IMR-90 (cell line): Measurements from ENCODE around the gene NLGN1. TPM values are rescaled to one million over a fixed set of nuclear protein-coding genes. Genes with fewer than 3 reads are reported as not detected.

Experiments used
- ATAC-seq: fragments of 200-7000 bp; cut with Tn5 transposase; 2 replicates; pipeline ENCODE4 v1.9.1; 2020; ENCODE audit warnings: low read depth, mild to moderate bottlenecking, moderate library complexity
- BruUV-seq: library from RNA; stranded (reverse); fragments of 400-500 nt; replicated peaks from 2 replicates; lab custom pipeline; 2021; lab: Mats Ljungman, UMichigan
- CTCF ChIA-PET: fragments of 300-600 bp; formaldehyde crosslinking; extraction: SDS; loops from one replicate; lab custom pipeline; 2021; ENCODE audit warnings: antibody characterized with exemption; lab: Yijun Ruan, JAX
- POLR2A ChIA-PET: fragments of 300-600 bp; sonication (Branson Sonifier 250); formaldehyde crosslinking; loops from one replicate; lab custom pipeline; 2022; ENCODE audit warnings: antibody characterized with exemption; ENCODE audit not compliant: unreplicated experiment; lab: Charles Lee
- DNase-seq: peaks from one replicate; pipeline ENCODE4 v3.0.0; 2013
- H2AFZ ChIP-seq: replicated peaks from 2 replicates; pipeline ENCODE3; 2013; ENCODE audit warnings: low read length, mild to moderate bottlenecking; ENCODE audit not compliant: poor library complexity
- H2AK5ac ChIP-seq: 2 replicates; pipeline ENCODE4 v1.6.1; 2013; ENCODE audit warnings: low read depth, low read length, inconsistent platforms
- H2AK9ac ChIP-seq: replicated peaks from 2 replicates; pipeline ENCODE3; 2013; ENCODE audit warnings: mild to moderate bottlenecking, low read depth, low read length, moderate library complexity; ENCODE audit not compliant: poor library complexity
- H2BK120ac ChIP-seq: 2 replicates; pipeline ENCODE4 v1.6.1; 2013; ENCODE audit warnings: low read depth, low read length, inconsistent platforms
- H2BK15ac ChIP-seq: 3 replicates; pipeline ENCODE4 v1.6.1; 2013; ENCODE audit warnings: low read depth, low read length, inconsistent platforms
- H2BK20ac ChIP-seq: 2 replicates; pipeline ENCODE4 v1.6.1; 2013; ENCODE audit warnings: low read depth, mild to moderate bottlenecking, inconsistent platforms, low read length, moderate library complexity
- H2BK5ac ChIP-seq: 2 replicates; pipeline ENCODE4 v1.6.1; 2013; ENCODE audit warnings: mild to moderate bottlenecking, low read depth, low read length, inconsistent platforms; ENCODE audit not compliant: poor library complexity, severe bottlenecking
- H3K14ac ChIP-seq: replicated peaks from 2 replicates; pipeline ENCODE4 v1.6.1; 2013; ENCODE audit warnings: low read depth, low read length, inconsistent platforms
- H3K18ac ChIP-seq: 2 replicates; pipeline ENCODE4 v1.6.1; 2013; ENCODE audit warnings: low read depth, low read length, control low read depth
- H3K23ac ChIP-seq: 2 replicates; pipeline ENCODE4 v1.6.1; 2013; ENCODE audit warnings: low read depth, low read length, inconsistent platforms
- H3K27ac ChIP-seq: 2 replicates; pipeline ENCODE4 v1.5.1; 2013; ENCODE audit warnings: mild to moderate bottlenecking, control low read depth, low read length; ENCODE audit not compliant: insufficient read depth
- H3K27me3 ChIP-seq: 2 replicates; pipeline ENCODE4 v1.6.1; 2013; ENCODE audit warnings: low read length; ENCODE audit not compliant: control insufficient read depth, insufficient read depth
- H3K36me3 ChIP-seq: 2 replicates; pipeline ENCODE4 v1.6.1; 2013; ENCODE audit warnings: low read length, mixed read lengths; ENCODE audit not compliant: control insufficient read depth, insufficient read depth
- H3K4ac ChIP-seq: 2 replicates; pipeline ENCODE4 v1.6.1; 2013; ENCODE audit warnings: low read depth, low read length, inconsistent platforms
- H3K4me1 ChIP-seq: 2 replicates; pipeline ENCODE4 v1.6.1; 2013; ENCODE audit warnings: low read length, mixed read lengths; ENCODE audit not compliant: control insufficient read depth, insufficient read depth
- H3K4me2 ChIP-seq: 2 replicates; pipeline ENCODE4 v1.6.1; 2013; ENCODE audit warnings: low read depth, mild to moderate bottlenecking, control low read depth, low read length, moderate library complexity
- H3K4me3 ChIP-seq: 2 replicates; pipeline ENCODE4 v1.5.1; 2013; ENCODE audit warnings: low read depth, mild to moderate bottlenecking, control low read depth, low read length, moderate library complexity; ENCODE audit not compliant: insufficient read depth
- H3K56ac ChIP-seq: 2 replicates; pipeline ENCODE4 v1.6.1; 2013; ENCODE audit warnings: low read length, inconsistent platforms; ENCODE audit not compliant: insufficient read depth; ENCODE audit errors: extremely low read depth
- H3K79me1 ChIP-seq, 2 experiments: 2 replicates each; pipeline ENCODE4 v1.6.1; 2013; ENCODE audit warnings: low read length in 2 of 2, inconsistent platforms in 1 of 2, low read depth in 1 of 2
- H3K9ac ChIP-seq: 2 replicates; pipeline ENCODE4 v1.6.1; 2013; ENCODE audit warnings: low read depth, low read length, control low read depth
- H3K9me1 ChIP-seq: 2 replicates; pipeline ENCODE4 v1.6.1; 2013; ENCODE audit warnings: low read length, inconsistent platforms; ENCODE audit not compliant: insufficient read depth
- H3K9me3 ChIP-seq: 2 replicates; pipeline ENCODE4 v1.6.1; 2013; ENCODE audit warnings: low read length; ENCODE audit not compliant: control insufficient read depth, insufficient read depth
- H4K20me1 ChIP-seq: 2 replicates; pipeline ENCODE4 v1.6.1; 2013; ENCODE audit warnings: low read length, inconsistent platforms; ENCODE audit not compliant: insufficient read depth
- H4K5ac ChIP-seq: 2 replicates; pipeline ENCODE4 v1.6.1; 2013; ENCODE audit warnings: mild to moderate bottlenecking, low read depth, low read length, control low read depth
- H4K8ac ChIP-seq, 2 experiments: 2 replicates each; pipeline ENCODE4 v1.6.1; 2013; ENCODE audit warnings: low read depth in 2 of 2, low read length in 2 of 2, control low read depth in 1 of 2, inconsistent platforms in 1 of 2
- H4K91ac ChIP-seq: 2 replicates; pipeline ENCODE4 v1.6.1; 2013; ENCODE audit warnings: low read depth, low read length, inconsistent platforms; ENCODE audit not compliant: insufficient read depth
- MAFK ChIP-seq: IDR thresholded peaks from 2 replicates; pipeline ENCODE4 v1.6.1; 2012; ENCODE audit warnings: low read depth, low read length, improper control_type of control experiment
- RAD21 ChIP-seq: IDR thresholded peaks from 2 replicates; pipeline ENCODE4 v1.6.1; 2012; ENCODE audit warnings: low read length, improper control_type of control experiment
- dilution Hi-C: fragments of 300-500 bp; cut with HindIII; formaldehyde crosslinking; loops from one replicate; pipeline ENCODE4 v1.14.3; 2018; ENCODE audit warnings: low sequenced_read_pairs; ENCODE audit not compliant: unreplicated experiment
- in situ Hi-C: fragments of 300-500 bp; cut with MboI; formaldehyde crosslinking; loops from 3 replicates; pipeline ENCODE4 v1.14.3; 2019; ENCODE audit warnings: low sequenced_read_pairs, inconsistent platforms, mixed read lengths
- intact Hi-C: fragments of 100-400 bp; cut with micrococcal nuclease; formaldehyde crosslinking; loops from 2 replicates; pipeline ENCODE4 v1.10.0; 2022
- polyA plus RNA-seq, 3 experiments: library from polyadenylated mRNA; depleted of rRNA; stranded (reverse); fragments of >200 nt; gene quantifications; 2 replicates each; pipeline ENCODE4 v1.2.3, GENCODE V29; 2012; ENCODE audit warnings: low replicate concordance in 1 of 3
- total RNA-seq: library from RNA; depleted of rRNA; stranded (reverse); fragments of >200 nt; gene quantifications from 2 replicates; pipeline ENCODE4 v1.2.3, GENCODE V29; 2012

Gene NLGN1
- total and polyA plus RNA-seq, 2 of the 4 experiments (the other 2 are of a cell fraction): 1.8 to 12.5 TPM

DNA sequence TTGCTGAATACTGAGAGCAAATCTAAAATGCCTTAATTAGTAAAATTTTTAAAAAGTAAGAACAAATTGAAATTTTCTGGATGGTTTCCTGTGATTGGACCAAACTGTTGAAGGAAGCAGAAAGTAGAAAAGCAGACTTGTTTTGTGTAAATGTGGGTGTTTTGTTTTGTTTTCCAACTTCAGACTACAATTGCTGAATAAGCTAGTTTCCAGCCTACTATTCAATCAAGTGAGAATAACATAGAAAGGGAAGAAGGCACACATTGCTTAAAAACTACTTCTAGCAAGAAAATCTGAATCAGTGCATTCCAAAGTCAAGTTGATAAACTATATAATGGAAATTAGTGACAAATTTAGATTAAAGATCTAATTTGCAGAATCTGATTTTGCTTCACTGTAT, 519.3 kb downstream of the NLGN1 start:
- TF ChIP-seq MAFK: peak; percentile 38
- TF ChIP-seq RAD21: no peak
- intact Hi-C loops: no loop called here
- Histone ChIP-seq H3K9ac (no peak overlapping the region), H3K23ac (no peak overlapping the region), H2AFZ (no peak overlapping the region), H2BK15ac (no peak overlapping the region), H3K27ac (no peak overlapping the region), H4K20me1 (no peaks in the 10 kb centered on the region), H3K18ac (no peak overlapping the region), H3K9me1 (0 out of 2 replicates have a peak, but pooled peaks cover 3% of the 10 kb centered on the region), H3K4me1 (no peaks in the 10 kb centered on the region), H3K27me3 (no peaks in the 10 kb centered on the region), H3K9me3 (no peaks in the 10 kb centered on the region), H2AK5ac (no peak overlapping the region), H3K79me1 (no peaks in the 10 kb centered on the region), H3K4me3 (no peak overlapping the region), H4K5ac (no peak overlapping the region), H4K8ac (no peak overlapping the region), H2BK120ac (no peak overlapping the region), H3K4ac (no peak overlapping the region), H3K4me2 (no peak overlapping the region), H2AK9ac (no peak overlapping the region), H2BK20ac (no peak overlapping the region), H3K56ac (no peak overlapping the region), H4K91ac (no peak overlapping the region), H2BK5ac (no peak overlapping the region), H3K36me3 (no peaks in the 10 kb centered on the region), H3K14ac (no peak overlapping the region)
- ATAC-seq: no peak
- ChIA-PET POLR2A (no interaction called here), CTCF (no interaction called here)
- DNase-seq: no peak
- in situ Hi-C loops: no loop called here
- dilution Hi-C loops: no loop called here
- BruUV-seq: no TSS peak
